Measurements from ENCODE around the gene RSBN1. TPM values are rescaled to one million over a fixed set of nuclear protein-coding genes. Genes with fewer than 3 reads are reported as not detected.

The RSBN1 gene
- total and polyA plus RNA-seq, 11 donors, result 2.5 to 17.8 (median 9.7) TPM

DNA sequence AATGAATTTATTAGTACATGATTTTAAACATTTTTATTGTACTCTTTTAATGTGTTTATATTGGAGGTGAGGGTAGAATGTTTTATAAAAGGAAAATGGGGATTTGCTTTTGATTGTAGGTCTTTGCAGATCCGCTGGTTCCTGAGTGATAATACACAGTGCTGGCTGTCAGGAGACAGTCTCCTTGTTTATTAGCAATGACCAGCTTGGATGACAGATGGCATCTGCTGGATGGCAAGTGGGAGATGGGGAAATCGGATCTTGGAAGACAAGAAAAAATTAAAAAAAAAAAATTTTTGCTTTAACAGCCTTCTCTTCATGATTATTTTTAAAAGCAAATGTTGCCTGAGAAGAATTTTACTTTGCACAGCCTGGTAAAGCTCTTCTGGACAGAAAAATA, 48.6 kb downstream of the RSBN1 start:
- TF ChIP-seq, protein P1, sequence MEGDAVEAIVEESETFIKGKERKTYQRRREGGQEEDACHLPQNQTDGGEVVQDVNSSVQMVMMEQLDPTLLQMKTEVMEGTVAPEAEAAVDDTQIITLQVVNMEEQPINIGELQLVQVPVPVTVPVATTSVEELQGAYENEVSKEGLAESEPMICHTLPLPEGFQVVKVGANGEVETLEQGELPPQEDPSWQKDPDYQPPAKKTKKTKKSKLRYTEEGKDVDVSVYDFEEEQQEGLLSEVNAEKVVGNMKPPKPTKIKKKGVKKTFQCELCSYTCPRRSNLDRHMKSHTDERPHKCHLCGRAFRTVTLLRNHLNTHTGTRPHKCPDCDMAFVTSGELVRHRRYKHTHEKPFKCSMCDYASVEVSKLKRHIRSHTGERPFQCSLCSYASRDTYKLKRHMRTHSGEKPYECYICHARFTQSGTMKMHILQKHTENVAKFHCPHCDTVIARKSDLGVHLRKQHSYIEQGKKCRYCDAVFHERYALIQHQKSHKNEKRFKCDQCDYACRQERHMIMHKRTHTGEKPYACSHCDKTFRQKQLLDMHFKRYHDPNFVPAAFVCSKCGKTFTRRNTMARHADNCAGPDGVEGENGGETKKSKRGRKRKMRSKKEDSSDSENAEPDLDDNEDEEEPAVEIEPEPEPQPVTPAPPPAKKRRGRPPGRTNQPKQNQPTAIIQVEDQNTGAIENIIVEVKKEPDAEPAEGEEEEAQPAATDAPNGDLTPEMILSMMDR (IDR thresholded peaks at IDR 0.05), result no peak
- TF ChIP-seq POLR2A (IDR thresholded peaks at IDR 0.05), result no peak
- Histone ChIP-seq H3K4me1 (peaks cover 0 to 8% (median 1%) of the 10 kb centered on the region in 12 donors), H3K36me3 (peaks cover 0 to 61% (median 42%) of the 10 kb centered on the region in 9 donors), H3K9me3 (no peaks in the 10 kb centered on the region), H3K27me3 (no peaks in the 10 kb centered on the region), H3K4me3 (no peak overlapping the region), H3K27ac (no peak overlapping the region)
- no peak for ATAC-seq
- WGBS, 4 donors, result 93 to 98% (median 95%) methylated on average over 2 of the region's 2 CpGs
- no peak for DNase-seq
- intact Hi-C loops (cut with DNase I), result loop anchor here in 1 of 10 donors (5.0 kb wide), 1 partner anchor 39 kb away; no protein-coding TSS in a partner anchor

DNA sequence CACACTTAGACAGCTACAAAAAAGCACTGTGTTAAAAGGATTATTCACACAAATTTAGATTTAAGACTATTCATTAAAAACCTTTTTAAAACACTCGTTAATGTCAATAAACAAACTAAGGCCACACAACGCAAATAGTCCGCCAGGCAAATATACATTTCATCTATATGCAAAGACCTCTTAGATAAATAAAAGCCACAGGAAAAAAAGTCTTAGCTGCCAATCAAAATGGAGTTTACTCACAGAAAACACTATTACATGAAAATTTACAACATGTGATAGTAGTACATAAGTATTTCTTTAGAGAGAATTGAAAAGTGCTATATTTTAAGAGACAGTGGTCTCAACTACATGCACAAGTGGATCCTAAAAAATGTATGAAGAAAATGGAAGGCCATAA, 50.3 kb downstream of the RSBN1 start:
- 87 to 94% (median 93%) methylated on average over 3 of the region's 3 CpGs for WGBS, 4 donors
- no peaks in the 10 kb centered on the region for H3K9me3 ChIP-seq
- H3K27ac ChIP-seq, result no peak overlapping the region
- intact Hi-C loops (cut with DNase I), result loop anchor here in 1 of 10 donors (5.0 kb wide), 1 partner anchor 40 kb away; no protein-coding TSS in a partner anchor
- DNase-seq, result no peak
- H3K27me3 ChIP-seq, result no peaks in the 10 kb centered on the region
- peaks cover 0 to 46% (median 26%) of the 10 kb centered on the region in 9 donors for H3K36me3 ChIP-seq
- H3K4me1 ChIP-seq, result peaks cover 0 to 19% (median 9%) of the 10 kb centered on the region in 12 donors
- TF ChIP-seq POLR2A (IDR thresholded peaks at IDR 0.05), result no peak
- TF ChIP-seq, protein P1 (IDR thresholded peaks at IDR 0.05), result no peak
- H3K4me3 ChIP-seq, result no peak overlapping the region
- no peak for ATAC-seq

DNA sequence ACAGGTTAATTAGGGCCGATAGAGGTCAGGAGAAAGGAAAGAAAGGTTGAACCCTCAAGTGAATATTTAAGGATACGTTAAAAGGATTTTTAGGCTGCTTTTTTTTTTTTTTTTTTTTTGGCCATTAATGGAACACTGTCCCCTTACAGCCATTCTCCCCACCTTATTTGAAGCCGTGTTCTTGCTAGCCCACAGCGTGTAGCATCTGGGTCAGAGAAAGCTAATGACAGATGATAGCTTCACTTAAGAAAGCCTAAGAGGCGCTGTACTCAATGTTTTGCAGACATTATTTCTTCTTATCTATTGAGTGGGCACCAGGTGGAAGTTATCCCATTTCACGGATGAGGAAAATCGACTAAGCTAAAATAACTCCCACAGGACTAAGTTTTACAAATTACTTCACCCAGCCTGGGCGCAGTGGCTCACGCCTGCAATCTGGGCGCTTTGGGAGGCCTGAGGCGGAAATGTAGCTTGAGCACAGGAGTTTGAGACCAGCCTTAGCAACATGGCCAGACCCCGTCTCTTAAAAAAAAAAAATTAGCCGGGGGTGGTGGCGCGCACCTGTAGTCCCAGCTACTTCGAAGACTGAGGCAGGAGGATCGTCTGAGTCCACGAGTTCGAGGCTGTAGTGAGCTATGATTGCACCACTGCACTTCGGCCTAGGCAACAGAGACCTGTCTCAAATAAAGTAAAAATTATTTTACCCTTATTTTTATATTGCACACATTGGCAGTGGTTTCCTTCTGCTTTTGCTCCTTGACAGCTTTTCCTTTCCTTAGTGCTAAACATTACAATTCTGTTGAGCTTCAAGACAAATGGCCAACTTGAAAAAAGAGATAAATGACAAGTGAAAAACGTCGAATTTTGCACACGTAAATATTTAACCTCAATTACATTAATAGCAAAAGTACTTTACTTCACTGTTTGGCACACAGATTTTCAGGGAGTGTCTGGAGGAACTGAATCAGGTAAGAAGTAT, 51.9 kb downstream of the RSBN1 start:
- no peak for TF ChIP-seq POLR2A (IDR thresholded peaks at IDR 0.05)
- TF ChIP-seq, protein P1 (IDR thresholded peaks at IDR 0.05), result no peak
- ATAC-seq, result no peak
- Histone ChIP-seq H3K27ac (peak overlapping the region; percentile 86 to 97 (median 95)), H3K9me3 (no peaks in the 10 kb centered on the region), H3K27me3 (no peaks in the 10 kb centered on the region), H3K4me1 (peaks cover 0 to 27% (median 10%) of the 10 kb centered on the region in 12 donors), H3K4me3 (peak overlapping the region in 10 of 12 donors; percentile 50 to 94 (median 88)), H3K36me3 (peaks cover 0 to 35% (median 11%) of the 10 kb centered on the region in 9 donors)
- intact Hi-C loops (cut with DNase I), result loop anchor here in 1 of 10 donors (5.0 kb wide), 1 partner anchor 42 kb away; no protein-coding TSS in a partner anchor
- DNase-seq, result no peak
- WGBS, 4 donors, result 74 to 77% (median 77%) methylated on average over 23 of the region's 23 CpGs
